Suppressor macrophage (primary cell): ENCODE results near the gene HSD11B1.

Source experiments
- DNase-seq, 4 experiments: peaks; one replicate each; pipeline ENCODE4 v3.0.0-alpha.2; 2020 to 2022

HSD11B1 gene

DNA sequence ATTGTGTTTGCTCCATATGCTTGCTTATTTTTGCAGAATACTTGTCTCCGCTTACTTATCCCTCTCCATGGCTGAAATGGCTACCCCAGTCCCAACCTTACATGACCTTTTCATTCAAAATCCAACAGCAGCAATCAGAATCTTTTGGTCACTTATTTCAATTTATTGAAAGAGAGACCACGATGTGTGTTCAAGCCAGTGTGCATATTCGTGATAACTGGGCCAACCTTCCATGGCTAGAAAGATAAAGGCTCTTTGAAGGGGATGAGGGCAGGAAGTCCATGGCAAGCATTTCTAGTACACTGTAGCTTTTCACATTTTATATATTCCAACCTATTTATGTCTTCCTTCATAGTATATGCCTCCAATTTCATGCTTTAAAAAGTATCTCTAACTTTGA is 23.1 kb downstream of the HSD11B1 start:
- DNase-seq: no peak

DNA sequence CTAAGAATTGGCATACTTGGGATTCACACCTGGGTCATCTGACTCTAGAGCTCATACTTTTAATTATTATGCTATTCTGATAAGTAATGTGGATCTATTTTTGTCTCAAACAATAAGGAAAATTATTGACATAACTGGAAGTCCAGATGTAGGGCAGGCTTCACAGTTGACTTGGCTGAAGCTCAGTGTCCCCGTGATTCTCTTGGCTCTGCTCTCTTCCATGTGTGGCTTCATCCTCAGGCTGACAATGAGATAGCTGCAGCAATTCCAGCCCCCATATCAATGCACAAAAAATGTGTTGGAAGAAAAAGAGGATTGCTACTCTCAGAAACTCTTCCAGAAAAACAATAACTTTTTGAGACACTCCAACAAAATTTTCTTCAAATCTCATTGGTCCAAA is 23.8 kb downstream of the HSD11B1 start:
- DNase-seq: no peak

DNA sequence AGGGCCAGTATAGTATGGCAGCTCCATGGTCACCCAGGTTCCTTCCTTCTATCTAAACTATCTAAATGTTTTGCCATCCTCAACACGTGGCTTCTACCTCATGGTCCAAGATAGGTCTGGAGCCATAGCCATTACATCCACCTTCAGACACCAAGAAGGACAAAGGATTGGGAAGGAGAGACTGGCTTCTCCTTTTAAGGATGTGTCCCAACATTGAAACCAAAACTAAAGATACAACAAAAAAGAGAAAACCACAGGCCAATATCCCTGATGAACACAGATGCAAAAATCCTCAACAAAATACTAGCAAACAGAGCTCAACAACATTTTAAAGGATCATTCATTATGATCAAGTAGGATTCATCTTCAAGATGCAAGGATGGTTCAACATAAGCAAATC is 24.8 kb downstream of the HSD11B1 start:
- DNase-seq: peak in 1 of 4 experiments; percentile 37

DNA sequence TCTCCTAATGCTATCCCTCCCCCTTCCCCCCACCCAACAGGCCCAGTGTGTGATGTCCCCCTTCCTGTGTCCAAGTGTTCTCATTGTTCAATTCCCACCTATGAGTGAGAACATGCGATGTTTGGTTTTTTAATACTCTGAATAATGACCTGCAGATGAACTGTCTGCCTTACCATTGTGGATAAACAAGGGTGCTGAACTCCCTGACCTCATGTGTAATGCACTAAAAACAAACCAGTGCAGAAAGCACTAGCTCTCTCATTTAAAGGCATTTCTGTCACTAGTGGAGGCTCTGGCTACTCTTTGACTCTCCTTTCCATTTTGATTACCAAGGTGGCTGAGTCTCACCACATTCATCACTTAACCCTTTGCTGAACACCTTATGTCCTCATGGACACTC is 28.1 kb downstream of the HSD11B1 start:
- DNase-seq: no peak

DNA sequence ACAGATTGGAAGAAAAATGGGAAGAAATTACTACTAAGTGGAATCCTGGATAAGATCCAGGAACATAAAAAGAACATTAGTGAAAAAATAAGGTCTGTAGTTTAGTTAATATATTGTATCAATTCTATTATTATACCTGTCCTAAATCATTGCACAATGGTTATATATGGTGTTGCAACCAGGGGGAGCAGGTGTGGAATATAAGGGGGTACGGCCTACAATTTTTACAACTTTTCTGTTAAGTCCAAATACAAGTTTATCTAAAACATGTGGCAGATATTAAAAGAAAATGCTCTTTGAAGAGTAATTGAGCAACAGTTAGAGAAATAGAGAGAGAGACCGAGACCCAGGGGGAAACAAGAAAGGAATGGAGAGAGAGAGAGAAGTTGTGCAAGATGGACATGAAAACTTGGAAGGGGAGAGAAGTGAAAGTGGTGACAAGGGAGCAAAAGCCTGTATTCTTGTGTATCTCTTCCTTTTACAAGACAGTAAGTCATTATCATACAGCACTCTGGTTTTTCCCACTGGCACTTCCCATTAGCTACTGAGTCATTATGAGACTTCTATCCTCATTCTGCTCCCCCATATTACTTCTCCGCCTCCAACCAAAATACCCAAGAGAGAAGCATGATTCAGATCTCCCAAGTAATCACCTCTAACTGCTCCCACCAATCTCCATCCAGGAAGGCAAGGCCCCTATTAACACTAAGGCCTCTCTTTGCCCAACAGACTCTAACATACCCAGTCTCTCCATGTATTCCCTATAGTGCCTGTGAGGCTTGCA is 29.0 kb downstream of the HSD11B1 start:
- peak; percentile 73 to 93 (median 84) for DNase-seq

DNA sequence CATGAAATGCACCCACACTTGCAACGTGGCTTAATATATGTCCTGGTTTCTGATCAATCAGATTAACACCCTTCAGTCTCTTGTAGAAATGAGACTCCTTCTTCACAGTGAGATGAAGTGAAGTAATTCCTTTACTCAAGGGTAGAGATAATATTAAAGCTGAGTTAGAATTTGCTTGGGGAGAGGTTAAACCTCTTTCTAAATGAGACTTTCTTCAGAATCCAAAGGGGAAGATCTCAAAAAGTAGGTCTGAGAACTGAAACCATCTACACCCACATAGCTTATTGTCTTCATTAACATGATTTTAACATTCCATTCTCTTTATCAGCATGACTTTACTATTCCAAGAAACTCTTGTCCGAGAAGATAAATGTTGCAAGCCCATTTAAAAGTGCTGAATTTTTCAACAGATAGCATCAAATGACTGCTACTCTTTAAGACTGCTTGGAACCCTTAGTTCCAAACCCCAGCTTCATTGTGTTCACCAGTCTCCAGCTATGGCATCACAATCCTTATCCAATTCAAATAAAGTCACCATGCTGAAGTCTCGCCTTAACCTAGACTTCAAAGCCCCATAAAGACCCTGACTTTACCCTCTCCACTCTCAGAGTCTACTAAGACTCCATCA is 32.0 kb downstream of the HSD11B1 start:
- peak in 1 of 4 experiments; percentile 43 for DNase-seq

DNA sequence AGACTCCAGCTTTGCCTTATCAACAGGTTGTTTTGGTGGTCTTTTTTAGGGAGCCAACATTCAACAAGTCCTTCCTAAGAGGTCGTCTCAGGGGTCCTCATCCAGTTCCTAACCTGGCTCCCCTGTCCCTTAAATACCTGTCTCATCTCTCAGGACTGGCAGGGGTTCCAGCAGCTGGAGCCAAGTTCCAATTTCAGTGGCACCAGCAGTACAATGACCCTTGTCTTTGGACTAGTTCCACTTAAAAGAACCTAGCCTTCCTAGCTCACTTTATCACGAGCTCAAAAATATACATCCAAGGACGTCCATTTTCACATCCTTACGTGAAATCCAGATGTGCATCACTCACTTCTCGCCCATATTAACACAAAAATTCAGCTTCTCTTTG is 32.5 kb downstream of the HSD11B1 start:
- no peak for DNase-seq

DNA sequence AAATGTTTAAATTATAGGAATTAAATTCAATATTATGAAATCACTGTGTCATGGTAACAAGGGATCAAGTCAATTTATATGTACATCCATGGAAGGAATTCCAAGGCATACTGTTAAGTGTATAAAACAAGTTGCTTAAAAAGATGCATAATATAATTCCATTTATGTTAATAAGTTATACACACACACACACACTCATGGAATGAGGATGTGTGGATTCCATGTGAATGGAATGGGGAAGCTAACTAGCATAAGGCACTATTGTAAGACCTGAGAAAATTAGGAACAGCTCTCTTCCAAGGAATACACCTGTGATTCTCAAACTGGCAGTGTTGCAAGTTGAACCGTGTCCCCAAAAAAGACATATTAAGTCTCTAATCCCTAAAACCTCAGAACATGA is 33.6 kb downstream of the HSD11B1 start:
- no peak for DNase-seq

DNA sequence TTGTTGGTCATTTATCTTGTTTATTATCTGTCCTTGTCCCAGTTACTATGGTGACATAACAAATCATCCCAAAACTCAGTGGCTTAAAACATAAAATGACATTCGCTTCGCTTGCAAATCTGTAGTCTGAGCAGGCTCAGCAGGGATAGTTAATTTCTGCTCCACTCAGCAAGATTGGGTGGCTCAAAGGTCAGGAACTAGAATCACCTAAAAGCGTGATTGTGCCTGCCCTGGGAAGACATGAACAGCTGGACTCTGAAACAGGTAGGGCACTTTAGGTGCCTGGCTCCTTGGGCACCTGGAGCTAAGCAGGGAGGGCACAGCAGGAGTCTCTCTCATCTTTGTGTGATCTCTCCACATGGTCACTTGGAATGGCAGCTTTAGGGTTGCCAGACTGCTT is 36.5 kb downstream of the HSD11B1 start:
- DNase-seq: no peak

DNA sequence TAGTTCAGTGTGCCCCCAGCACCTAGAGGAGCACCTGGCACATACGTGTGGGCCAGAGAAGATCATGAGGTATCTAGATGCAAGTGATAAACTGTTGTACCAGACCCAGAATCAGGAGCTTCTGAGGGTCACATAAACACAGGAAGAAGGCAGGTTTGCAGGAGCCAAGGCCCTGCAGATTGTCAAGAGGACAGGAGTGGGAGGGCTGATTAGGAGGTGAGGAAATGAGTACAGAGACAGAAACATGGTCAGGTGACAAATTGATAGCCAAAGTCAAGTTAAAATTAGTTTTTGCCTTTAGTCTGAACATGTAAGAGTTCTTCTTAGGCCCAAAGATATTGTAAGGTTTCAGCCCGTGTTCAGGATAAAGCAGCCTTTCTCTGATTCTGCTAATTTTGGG is 37.2 kb downstream of the HSD11B1 start:
- no peak for DNase-seq

DNA sequence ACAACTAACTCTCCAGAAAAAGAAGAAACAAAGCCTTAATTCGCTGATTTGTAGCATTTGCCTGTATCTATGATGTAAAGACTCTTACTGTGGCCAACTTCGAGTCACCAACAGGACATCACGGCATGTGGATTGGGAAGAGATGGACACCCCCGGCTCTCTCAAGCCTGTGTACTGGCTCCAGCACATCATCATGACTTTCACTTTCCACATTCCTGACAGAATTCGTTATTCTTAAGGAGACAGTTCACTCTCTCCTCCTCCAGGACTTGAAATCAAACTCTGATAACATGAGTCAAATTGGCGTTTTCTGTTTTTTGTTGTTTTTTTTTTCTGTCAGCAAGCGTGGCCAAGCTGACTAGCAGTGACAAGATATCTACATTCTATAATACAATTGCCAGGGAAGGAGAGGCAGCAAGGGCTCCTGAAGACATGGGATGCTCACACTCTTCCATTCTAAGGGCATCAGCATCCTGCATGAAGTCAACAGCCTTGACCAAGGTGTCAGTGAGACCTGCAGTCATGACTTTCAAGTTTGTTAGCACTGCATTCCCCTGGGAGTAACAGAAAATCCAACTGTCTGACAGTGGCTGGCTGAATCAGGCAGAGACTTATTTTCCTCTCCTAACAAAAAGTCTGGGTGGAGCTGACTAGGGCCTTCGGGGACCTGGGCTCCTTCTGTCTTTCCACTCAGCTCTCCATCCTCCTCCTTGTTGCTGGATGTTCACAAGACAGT is 37.9 kb downstream of the HSD11B1 start:
- no peak for DNase-seq

DNA sequence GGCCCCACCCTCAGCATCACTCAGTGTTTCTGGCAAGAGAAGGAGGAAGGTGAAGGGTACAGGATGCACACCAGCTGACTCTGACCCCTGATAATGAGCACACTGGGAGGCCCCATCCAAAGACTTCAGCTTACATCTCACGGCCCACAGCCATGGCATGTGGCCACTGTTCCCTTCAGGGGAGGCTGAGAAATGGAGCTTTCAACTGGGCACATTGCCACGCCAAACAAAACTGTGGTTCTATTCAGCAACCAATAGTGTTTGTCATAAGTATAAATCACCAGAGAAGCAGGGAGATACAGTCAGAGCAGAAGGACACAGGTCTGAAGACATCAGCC is 38.5 kb downstream of the HSD11B1 start:
- DNase-seq: no peak

DNA sequence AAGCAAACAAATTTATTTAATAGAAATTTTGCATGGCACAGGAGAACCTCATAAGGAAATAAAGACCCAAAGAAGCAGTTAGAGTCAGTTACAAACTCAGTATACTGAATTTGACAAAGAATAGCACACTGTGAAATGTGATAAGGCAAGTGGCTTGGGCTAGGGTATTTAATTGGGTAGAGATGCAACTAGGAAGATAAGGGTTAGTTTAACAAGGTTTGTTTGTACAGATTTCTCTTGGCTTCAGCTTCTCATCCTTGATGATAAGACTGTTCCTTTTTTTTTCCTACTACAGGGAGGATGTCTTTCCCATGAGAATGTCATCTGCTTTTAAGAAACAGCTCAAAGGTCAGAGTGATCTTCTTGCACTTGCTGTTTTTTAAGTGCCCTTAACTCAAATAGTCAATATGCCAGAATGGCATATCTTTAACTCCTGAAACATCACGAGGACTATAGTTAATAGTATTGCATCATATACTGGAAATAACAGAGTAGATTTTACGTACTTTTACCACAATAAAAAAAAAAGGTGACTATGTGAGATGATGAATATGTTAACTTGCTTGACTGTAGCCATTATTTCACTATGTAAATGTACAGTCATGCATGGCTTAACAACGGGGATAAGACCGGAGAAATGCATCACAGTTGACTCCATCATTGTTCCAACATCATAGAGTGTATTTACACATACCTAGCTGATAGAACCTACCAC is 42.0 kb downstream of the HSD11B1 start:
- DNase-seq: peak in 1 of 4 experiments; percentile 24

DNA sequence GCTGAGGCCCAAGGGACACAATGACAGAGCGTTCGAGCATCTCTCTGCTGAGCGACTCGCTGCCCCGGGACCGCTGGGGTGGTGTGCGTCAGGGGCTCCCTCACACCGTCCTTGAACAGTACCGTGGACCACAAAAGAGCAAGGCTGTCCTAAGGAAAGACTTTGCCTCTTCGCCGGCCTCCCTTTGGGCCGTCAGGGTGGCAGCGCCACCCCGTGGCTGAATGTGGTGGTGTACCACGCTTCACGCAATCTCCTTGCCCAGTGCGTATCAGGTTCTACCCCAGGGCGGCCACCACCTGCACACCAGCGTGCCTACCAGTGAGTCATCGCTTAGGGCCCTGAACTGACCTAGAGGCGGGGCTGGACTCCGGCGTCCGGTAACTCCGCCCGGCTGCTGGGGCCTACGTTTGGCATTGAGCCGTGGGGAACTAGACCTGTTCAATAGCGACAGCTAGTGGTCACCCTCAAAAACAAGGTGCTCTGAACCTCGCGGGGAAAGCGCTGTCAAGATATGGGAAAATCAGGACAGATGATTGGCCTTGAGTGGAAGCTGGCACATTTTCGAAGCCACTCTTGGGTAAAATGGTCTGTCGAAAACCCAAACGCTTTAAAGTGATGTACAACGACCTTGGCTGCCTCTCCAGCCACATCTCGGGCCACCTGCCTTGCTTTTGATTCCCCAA is 43.1 kb downstream of the HSD11B1 start:
- DNase-seq: peak; percentile 88 to 91 (median 88)

DNA sequence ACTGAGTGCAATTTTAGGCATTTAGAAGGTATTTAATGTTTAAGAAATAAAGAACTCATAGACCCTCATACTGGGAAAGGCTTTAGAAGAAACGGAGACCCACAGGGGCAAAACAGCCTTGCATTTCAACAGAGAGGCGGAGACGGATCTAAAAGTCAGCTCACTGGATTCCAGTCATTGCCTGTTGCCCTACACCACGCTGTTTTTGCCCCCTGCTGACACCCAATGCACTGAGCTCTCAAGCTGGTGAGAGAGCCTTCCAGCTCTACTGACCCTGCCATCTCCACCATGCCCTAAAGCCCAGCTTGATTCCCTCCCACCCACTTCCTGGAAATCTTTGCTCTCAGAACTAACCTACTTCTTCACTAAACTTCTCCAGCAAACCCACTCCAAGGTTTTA is 44.0 kb downstream of the HSD11B1 start:
- DNase-seq: peak in 1 of 4 experiments; percentile 38

DNA sequence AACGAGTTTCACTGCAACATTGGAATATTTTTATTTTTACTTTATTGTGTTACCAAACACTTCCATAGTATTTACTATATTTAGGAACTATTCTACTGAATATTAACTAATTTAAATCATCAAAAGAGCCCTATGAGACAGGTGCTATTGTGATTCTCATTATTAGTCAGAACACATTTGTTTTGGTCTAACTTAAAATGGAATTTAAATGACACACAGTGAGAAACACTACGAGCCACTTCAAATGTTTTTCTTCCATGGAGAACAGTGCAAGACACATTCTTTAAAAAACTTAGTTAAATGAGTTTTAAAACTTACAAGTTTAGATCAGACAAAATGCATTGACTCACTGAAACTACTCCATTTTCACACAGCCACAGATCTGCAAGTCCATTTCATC is 44.6 kb downstream of the HSD11B1 start:
- no peak for DNase-seq

DNA sequence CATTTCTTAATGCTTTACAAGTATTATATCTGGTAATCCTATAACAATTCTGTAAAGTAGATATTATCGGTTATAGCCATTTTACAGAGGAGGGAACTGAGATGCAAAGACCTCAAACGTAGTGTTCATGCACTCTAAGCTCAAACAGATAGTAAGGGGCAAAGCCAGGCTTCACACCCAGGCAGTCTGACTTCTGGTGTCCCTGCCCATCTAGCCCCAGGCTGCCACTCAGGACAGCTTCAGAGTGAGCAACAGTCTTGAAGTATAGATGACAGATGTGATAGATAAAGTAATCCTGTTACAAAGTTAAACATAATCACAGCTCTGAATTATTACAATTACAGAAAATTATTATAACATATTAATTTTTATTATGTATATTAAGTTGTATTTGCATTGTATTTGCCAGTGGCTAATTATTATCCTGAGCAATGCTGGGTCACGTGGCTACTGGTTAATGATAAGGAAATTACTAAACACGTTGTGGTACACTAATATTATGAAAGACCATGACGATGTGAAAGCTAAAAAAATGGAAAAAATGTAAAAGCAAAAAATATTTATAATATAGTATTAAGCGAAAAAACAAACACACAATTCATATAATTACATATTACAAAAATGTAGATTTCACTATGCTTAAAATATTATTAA is 45.2 kb downstream of the HSD11B1 start:
- DNase-seq: no peak

DNA sequence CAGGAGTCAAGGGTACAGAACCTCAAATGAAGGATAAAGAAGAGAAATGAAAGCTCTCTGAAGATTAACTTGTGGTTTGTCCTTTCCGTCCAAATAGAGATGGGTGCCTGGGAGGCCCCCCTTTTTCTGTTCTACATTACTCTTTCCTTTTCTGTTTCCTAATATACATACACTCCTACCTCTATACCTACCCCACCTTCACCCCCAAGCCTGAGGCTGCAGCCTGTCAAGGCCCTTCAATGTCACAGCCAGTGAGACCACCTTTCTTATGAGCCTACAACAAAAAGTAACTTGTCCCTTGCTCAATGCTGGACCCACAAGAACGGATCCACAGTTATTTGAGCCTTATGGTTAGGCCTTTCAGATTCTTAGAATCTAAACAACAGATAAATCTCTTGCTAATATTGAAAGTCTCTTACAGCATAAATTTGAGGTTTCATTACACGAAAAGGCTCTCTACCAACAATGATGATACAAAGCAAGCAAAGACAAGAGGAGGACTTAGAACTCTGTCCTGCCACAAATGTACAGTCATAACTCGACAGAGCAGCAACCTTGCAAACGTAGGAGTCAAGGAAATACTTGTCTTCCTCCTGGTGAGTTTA is 47.1 kb downstream of the HSD11B1 start:
- peak in 1 of 4 experiments; percentile 18 for DNase-seq

DNA sequence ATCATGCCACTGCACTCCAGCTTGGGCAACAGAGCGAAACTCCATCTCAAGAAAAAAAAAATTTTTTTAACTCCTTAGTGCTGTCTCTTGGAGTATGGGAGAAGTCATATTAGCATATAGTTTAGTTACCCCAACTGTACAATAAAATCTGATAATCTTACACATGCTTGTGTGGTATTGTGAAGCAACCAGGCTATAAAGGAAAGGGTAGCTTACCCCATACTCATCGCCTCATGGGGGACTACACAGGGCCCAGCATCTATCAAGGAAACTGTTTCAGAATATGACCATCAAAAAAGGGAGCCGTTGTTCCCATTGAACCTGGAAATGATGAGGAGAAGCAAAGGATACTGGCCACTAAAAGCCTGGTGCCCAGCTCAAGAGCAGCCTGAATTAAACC is 48.2 kb downstream of the HSD11B1 start:
- DNase-seq: no peak

DNA sequence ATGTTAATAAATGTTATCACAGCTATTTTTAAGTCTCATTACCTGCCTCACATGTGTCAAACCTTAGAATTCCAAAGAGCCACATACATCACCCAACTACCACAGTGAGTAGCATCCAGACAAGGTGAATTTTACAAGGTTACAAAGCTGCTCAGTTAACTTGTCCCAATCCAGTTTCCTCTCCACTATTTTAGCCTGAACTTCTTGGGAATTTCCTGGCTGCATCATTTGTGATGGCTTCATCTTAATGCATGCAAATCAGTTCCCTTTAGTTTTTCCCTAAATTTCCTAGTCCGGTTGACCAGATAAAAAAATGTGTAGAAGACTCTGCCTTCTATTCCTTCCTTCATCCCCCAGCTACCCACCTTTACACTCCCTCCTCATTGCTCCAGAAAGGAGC is 50.6 kb downstream of the HSD11B1 start:
- no peak for DNase-seq

DNA sequence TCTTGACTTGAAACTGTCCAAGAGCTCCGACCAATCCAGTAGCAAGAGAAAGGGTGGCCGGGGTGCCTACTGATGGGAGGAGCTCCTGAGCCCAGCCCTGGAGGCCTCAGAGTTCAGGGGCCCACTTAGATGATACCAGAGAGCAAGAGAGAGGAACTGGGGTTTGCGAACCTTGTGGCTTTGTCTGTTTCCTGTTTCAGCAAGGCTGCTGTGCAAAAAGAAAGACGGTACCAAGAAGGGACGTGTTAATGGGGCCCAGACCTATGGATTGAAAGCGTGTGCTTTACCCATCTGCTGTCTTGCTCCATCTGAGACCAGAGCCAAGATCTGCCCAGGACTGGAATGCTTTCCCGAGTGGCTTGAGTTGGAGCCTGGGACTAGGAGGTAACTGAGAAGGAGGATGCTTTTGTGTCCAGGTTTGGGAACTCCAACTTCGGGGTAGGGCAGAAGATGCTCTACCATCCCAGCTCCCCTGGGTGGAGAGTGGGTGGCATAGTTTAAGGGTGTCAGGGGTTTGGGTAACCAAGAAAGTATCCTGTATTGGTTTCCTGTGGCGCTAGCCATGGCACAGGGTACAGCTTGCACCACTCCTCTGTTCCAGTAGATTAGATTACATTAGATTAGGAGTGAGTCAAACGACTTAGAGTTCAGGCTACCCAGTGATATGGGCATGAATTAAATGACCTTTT is 51.4 kb downstream of the HSD11B1 start, which contains the start of gene TRAF3IP3:
TRAF3IP3 (plus strand) TSS at position 128 of the 689 bp plus-strand sequence. CDS start 3,987 bp downstream, outside the sequence.
- DNase-seq: peak; percentile 68 to 84 (median 83)
